ENCODE measurements around the gene SH3BP2. TPM values are rescaled to one million over a fixed set of nuclear protein-coding genes. Genes with fewer than 3 reads are reported as not detected.
A peak's percentile ranks its signal among the peaks of the same experiment; 100 is the strongest.

Gene SH3BP2
- total and polyA plus RNA-seq, 8 donors, result 34.9 to 113 (median 52.4) TPM

DNA sequence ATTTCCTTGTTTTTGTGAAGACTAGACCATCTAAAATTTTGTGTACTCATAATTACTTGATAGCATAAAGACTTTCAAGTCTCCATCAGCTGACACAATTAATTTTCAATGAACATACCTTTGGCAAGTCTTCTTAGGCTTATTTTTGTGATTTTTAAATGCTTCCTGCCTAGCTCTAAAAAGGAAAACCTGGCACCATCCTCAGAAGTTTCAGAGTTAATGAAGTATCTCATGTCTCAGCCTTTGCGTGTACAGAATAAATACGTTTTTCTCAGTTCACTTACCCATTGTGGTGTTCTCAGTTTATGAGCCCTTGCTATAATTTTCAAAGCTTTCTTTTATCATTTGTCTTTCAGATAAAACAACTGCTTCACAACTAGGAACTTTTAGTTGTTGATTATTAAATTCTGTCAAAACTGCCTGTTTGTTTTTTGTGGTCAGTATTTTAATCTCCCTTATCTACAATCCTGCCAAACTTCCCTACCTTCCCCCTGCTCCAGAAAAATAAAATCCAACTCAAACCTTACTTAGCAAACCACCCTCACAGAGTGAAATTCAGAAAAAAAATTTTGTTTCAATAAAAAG lies 72.4 kb downstream of the SH3BP2 start:
- Histone ChIP-seq H3K36me3 (no peaks in the 10 kb centered on the region), H3K4me1 (peaks cover 50 to 99% of the 10 kb centered on the region in 2 donors), H3K4me3 (no peak overlapping the region), H3K9me3 (no peaks in the 10 kb centered on the region), H3K27ac (peak overlapping the region in 1 of 2 donors; percentile 20), H3K27me3 (no peaks in the 10 kb centered on the region)
- intact Hi-C loops (cut with DNase I), result no loop called here
- no peak for ATAC-seq
- TF ChIP-seq, protein P1, sequence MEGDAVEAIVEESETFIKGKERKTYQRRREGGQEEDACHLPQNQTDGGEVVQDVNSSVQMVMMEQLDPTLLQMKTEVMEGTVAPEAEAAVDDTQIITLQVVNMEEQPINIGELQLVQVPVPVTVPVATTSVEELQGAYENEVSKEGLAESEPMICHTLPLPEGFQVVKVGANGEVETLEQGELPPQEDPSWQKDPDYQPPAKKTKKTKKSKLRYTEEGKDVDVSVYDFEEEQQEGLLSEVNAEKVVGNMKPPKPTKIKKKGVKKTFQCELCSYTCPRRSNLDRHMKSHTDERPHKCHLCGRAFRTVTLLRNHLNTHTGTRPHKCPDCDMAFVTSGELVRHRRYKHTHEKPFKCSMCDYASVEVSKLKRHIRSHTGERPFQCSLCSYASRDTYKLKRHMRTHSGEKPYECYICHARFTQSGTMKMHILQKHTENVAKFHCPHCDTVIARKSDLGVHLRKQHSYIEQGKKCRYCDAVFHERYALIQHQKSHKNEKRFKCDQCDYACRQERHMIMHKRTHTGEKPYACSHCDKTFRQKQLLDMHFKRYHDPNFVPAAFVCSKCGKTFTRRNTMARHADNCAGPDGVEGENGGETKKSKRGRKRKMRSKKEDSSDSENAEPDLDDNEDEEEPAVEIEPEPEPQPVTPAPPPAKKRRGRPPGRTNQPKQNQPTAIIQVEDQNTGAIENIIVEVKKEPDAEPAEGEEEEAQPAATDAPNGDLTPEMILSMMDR (IDR thresholded peaks at IDR 0.05), result no peak
- DNase-seq, result no peak

DNA sequence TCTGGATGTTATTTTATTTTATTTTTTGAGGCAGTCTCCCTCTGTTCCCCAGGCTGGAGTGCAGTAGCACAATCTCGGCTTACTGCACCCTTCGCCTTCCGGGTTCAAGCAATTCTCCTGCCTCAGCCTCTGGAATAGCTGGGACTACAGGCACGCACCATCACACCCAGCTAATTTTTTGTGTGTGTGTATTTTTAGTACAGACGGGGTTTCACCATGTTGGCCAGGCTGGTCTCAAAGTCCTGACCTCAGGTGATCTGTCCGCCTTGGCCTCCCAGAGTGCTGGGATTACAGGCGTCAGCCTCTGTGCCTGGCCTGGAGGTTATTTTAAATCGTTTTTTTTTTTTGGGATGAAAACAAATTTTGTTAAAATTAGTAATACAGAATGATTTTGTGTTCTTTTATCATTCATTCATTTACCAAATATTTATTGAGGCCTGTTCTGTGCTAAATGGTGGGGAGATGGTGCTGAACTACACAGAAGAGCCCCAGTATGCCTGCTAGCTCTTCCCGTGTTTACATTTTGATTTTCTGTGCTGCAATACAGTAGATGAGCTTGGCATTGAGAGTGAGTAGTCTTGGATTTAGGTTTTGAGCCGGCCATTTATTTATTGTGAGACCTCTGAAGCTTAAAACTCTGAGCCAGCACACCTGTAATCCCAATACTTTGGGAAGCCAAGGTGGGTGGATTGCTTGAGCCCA lies 73.4 kb downstream of the SH3BP2 start:
- intact Hi-C loops (cut with DNase I), result no loop called here
- peak overlapping the region in 1 of 2 donors; percentile 53 for H3K27ac ChIP-seq
- H3K27me3 ChIP-seq, result no peaks in the 10 kb centered on the region
- no peak overlapping the region for H3K4me3 ChIP-seq
- H3K36me3 ChIP-seq, result no peaks in the 10 kb centered on the region
- peaks cover 43 to 99% of the 10 kb centered on the region in 2 donors for H3K4me1 ChIP-seq
- H3K9me3 ChIP-seq, result no peaks in the 10 kb centered on the region
- ATAC-seq (no peak), DNase-seq (no peak)
- TF ChIP-seq, protein P1 (IDR thresholded peaks at IDR 0.05), result no peak

DNA sequence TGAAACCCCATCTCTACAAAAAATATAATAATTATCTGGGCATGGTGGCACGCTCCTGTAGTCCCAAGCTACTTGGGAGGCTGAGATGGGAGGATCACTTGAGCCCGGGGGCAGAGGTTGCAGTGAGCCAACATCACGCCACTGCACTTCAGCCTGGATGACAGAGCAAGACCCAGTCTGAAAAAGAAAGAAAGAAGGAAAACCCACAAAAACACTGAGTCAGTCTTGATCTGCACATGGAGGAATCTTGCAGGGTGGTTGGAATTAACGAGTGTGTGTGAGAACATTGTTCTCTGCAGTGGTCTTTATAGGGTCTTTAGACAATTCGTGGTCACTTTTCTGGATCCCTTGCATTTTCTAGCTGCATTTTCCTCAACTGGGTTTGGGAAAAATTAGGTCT lies 74.0 kb downstream of the SH3BP2 start:
- H3K4me3 ChIP-seq, result no peak overlapping the region
- peaks cover 37 to 99% of the 10 kb centered on the region in 2 donors for H3K4me1 ChIP-seq
- H3K36me3 ChIP-seq, result no peaks in the 10 kb centered on the region
- H3K27ac ChIP-seq, result peak overlapping the region in 1 of 2 donors; percentile 53
- intact Hi-C loops (cut with DNase I), result no loop called here
- TF ChIP-seq, protein P1 (IDR thresholded peaks at IDR 0.05), result no peak
- H3K27me3 ChIP-seq, result no peaks in the 10 kb centered on the region
- no peaks in the 10 kb centered on the region for H3K9me3 ChIP-seq
- no peak for ATAC-seq
- no peak for DNase-seq

DNA sequence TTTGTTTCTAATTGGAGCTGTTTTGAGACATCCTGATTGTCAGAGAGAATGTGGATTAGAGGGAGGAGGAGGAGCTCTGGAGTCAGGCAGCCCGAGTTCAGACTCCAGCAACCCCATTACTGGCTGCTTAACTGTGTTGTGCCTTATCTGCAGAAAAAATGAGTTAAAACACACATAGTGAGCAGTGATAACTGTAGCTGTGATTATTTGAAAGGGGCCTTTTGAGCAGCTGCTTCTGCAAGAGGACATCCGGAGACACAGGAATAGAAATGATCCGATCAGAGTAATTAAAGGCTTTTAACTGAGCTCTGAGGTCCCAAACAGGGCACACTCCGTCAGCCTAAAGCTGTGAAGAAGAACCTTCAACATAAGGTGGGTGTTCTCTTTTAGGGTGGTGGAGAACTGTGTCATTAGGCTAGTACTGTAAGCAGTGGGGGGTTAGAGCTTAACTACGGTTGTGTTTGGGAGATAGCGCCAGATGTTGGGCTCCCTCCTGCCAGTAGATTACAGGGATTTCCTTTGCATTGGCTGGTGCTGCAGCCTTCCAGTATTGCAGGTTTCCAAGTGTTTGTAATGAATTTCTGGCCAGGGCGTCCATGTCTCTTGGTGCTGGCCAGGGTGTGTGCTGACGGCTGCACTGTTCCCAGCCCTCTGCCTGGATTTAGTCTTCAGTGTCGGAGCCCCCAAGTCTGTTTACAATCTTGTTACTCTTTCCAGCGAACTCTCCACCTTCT lies 75.0 kb downstream of the SH3BP2 start:
- Histone ChIP-seq H3K4me3 (peak overlapping the region in 1 of 2 donors; percentile 10), H3K36me3 (no peaks in the 10 kb centered on the region), H3K9me3 (no peaks in the 10 kb centered on the region), H3K27ac (peak overlapping the region; percentile 53 to 57), H3K27me3 (no peaks in the 10 kb centered on the region), H3K4me1 (peaks cover 27 to 99% of the 10 kb centered on the region in 2 donors)
- ATAC-seq (peak; percentile 68), DNase-seq (peak in 2 of 4 donors; percentile 59 to 68)
- TF ChIP-seq, protein P1 (IDR thresholded peaks at IDR 0.05), result no peak
- intact Hi-C loops (cut with DNase I), result no loop called here
